GM12872 (cell line): Measurements from ENCODE around the gene TLCD3B.
A peak's percentile ranks its signal among the peaks of the same experiment; 100 is the strongest.

ENCODE experiments used
- TF ChIP-seq, protein P1 (sequence below): IDR thresholded peaks from 3 replicates; pipeline ENCODE4 v1.5.1; 2011; ENCODE audit warnings: low read depth, mild to moderate bottlenecking, low read length, moderate library complexity; ENCODE audit not compliant: insufficient read depth

TLCD3B gene

GRCh38 chr16:30069611-30070462 is 38.8 kb upstream of the TLCD3B start:
- TF ChIP-seq, protein P1, sequence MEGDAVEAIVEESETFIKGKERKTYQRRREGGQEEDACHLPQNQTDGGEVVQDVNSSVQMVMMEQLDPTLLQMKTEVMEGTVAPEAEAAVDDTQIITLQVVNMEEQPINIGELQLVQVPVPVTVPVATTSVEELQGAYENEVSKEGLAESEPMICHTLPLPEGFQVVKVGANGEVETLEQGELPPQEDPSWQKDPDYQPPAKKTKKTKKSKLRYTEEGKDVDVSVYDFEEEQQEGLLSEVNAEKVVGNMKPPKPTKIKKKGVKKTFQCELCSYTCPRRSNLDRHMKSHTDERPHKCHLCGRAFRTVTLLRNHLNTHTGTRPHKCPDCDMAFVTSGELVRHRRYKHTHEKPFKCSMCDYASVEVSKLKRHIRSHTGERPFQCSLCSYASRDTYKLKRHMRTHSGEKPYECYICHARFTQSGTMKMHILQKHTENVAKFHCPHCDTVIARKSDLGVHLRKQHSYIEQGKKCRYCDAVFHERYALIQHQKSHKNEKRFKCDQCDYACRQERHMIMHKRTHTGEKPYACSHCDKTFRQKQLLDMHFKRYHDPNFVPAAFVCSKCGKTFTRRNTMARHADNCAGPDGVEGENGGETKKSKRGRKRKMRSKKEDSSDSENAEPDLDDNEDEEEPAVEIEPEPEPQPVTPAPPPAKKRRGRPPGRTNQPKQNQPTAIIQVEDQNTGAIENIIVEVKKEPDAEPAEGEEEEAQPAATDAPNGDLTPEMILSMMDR, result no peak

DNA sequence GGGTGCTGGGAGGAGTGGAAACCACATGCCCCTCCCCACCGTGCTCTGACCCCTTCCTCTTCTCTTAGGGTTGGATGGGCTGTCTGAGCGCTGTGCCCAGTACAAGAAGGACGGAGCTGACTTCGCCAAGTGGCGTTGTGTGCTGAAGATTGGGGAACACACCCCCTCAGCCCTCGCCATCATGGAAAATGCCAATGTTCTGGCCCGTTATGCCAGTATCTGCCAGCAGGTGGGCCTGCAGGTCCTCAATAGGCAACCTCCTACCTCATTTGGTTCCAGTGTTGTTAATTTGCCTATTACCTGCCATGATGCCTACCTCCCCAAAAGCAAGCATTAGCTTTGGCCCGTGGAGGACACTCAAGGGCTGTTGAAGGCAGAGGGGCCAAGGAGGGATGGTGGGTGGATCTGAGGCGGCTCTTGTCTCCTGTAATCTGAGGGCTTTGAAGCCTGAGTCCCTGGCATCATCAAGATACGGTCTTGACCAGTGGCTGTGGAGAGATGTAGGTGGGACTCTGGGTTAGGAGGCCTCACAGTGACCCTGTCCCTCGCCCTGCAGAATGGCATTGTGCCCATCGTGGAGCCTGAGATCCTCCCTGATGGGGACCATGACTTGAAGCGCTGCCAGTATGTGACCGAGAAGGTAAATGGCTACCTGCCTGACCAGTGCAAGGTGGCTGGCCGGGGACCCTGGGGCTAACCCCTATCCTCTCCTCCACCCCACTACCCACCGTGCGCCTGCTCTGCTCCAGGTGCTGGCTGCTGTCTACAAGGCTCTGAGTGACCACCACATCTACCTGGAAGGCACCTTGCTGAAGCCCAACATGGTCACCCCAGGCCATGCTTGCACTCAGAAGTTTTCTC is 37.9 kb upstream of the TLCD3B start:
- TF ChIP-seq, protein P1, result peak; percentile 65

DNA sequence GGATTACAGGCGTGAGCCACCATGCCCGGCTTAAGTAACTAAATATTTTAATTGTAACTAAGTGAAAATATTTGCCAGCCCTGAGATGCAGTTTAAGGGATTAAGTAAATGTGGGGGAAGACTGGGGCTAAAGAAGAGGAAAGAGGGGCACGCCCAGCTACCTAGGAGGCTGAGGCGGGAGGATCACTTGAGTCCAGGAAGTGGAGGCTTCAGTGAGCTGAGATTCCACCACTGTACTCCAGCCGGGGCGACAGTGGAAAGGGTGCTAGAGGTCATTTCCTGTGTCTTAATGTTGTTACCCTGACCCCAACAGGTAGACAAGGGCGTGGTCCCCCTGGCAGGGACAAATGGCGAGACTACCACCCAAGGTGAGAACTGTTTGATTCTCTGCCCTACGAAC is 37.3 kb upstream of the TLCD3B start:
- TF ChIP-seq, protein P1, result no peak

DNA sequence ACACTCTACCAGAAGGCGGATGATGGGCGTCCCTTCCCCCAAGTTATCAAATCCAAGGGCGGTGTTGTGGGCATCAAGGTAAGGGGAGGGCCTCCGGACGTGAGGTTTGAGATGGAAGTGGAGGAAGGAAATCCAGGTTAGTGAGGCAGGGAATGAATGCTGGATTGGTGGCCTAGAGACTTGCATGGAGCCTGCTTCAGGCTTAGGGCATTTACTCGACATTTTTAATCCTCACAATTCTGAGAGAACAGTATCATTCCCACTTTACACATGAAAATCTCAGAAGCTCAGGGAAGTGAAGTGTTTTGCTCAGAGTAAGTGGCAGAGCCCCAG is 36.5 kb upstream of the TLCD3B start:
- TF ChIP-seq, protein P1, result no peak

GRCh38 chr16:30066761-30067583 is 35.9 kb upstream of the TLCD3B start:
- TF ChIP-seq, protein P1, result no peak

GRCh38 chr16:30065943-30066760 is 35.1 kb upstream of the TLCD3B start:
- TF ChIP-seq, protein P1, result no peak
